HEK293T (cell line): ENCODE data around the gene RABEPK.

Experiments used
- ARNT ChIP-seq: fragments of 450-650 bp; IDR thresholded peaks from 2 replicates; pipeline ENCODE4 v1.6.1; 2017; ENCODE audit warnings: mild to moderate bottlenecking
- ELF4 ChIP-seq: fragments of 450-650 bp; IDR thresholded peaks from 2 replicates; pipeline ENCODE4 v1.6.1; 2017; ENCODE audit warnings: antibody characterized with exemption
- ZNF384 ChIP-seq: fragments of 450-650 bp; IDR thresholded peaks from 2 replicates; pipeline ENCODE4 v1.6.1; 2016

DNA sequence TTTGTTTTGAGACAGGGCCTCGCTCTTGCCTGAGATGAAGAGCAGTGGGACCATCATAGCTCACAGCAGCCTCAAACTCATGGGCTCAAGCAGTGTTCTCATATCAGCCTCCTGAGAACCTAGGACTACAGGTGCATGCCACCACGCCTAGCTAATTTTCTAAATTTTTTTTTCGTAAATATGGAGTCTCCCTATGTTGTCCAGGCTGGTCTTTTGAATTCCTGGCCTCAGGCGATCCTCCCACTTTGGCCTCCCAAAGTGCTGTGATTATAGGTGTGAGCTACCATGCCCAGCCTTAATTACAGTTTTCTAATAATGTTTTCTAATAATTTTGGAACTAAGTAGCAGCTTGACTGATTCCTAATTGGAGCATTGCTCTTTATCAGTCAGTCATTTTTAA lies 76.4 kb downstream of the RABEPK start:
- TF ChIP-seq ARNT (no peak), ELF4 (no peak), ZNF384 (no peak)
